K562 (cell line): ENCODE data around the gene GNAI1. TPM values are rescaled to one million over a fixed set of nuclear protein-coding genes. Genes with fewer than 3 reads are reported as not detected.

Source experiments
- ATAC-seq: fragments of 200-7000 bp; cut with Tn5 transposase; 3 replicates; pipeline ENCODE4 v1.9.1; 2020; ENCODE audit warnings: moderate library complexity
- BruUV-seq: library from RNA; stranded (reverse); fragments of 400-500 nt; replicated peaks from 2 replicates; lab custom pipeline; 2021; lab: Mats Ljungman, UMichigan
- CTCF ChIA-PET: fragments of 300-600 bp; formaldehyde crosslinking; extraction: SDS; loops from one replicate; lab custom pipeline; 2021; ENCODE audit warnings: low intra/inter-chr PET ratio; lab: Yijun Ruan, JAX
- POLR2A ChIA-PET: fragments of 300-600, 350-650 bp; sonication (Branson Sonifier 250); formaldehyde crosslinking; extraction: SDS; loops from one replicate; lab custom pipeline; 2021; ENCODE audit warnings: antibody characterized with exemption, inconsistent platforms; lab: Yijun Ruan, JAX
- DNase-seq, 4 experiments: peaks; one replicate each; pipeline versions ENCODE4 v3.0.0 to v3.0.0-alpha.2; 2011 to 2018; ENCODE audit warnings: low spot score in 3 of 4, mixed read lengths in 3 of 4; ENCODE audit errors: extremely low read depth in 1 of 4
- FAIRE-seq: peaks from 2 replicates; lab custom pipeline; 2011; peaks lifted over from hg19 to GRCh38; lab: Jason Lieb, UNC
- H2AFZ ChIP-seq: 2 replicates; pipeline ENCODE4 v1.6.0; 2011; ENCODE audit warnings: low read depth, low read length, control low read depth, inconsistent platforms
- H3K27ac ChIP-seq: fragments of 200-600 bp; 3 replicates; pipeline ENCODE4 v1.8.0; 2011; ENCODE audit warnings: low read depth, mild to moderate bottlenecking, control low read depth, inconsistent platforms, low read length, moderate library complexity, mixed read lengths; ENCODE audit errors: extremely low read depth
- H3K27me3 ChIP-seq, 2 experiments: fragments of 300-600 bp in 1 of 2; 2 replicates in 1 of 2; 3 replicates in 1 of 2; pipeline versions ENCODE4 v1.6.0 to v1.8.0; 2011; ENCODE audit warnings: inconsistent platforms in 2 of 2, low read length in 2 of 2, mild to moderate bottlenecking in 1 of 2, mixed read lengths in 1 of 2, moderate library complexity in 1 of 2; ENCODE audit not compliant: control insufficient read depth in 2 of 2, insufficient read depth in 2 of 2
- H3K36me3 ChIP-seq: fragments of 300-600 bp; 3 replicates; pipeline ENCODE4 v1.8.0; 2011; ENCODE audit warnings: mild to moderate bottlenecking, low read length, inconsistent platforms; ENCODE audit not compliant: control insufficient read depth, insufficient read depth
- H3K4me1 ChIP-seq, 2 experiments: fragments of 200-600 bp in 1 of 2; replicated peaks in 1 of 2; 2 replicates in 1 of 2; 3 replicates in 1 of 2; pipeline versions ENCODE4 v1.5.1 to v1.8.0; 2011; ENCODE audit warnings: inconsistent platforms in 2 of 2, low read length in 2 of 2, mild to moderate bottlenecking in 1 of 2, mixed read lengths in 1 of 2, moderate library complexity in 1 of 2; ENCODE audit not compliant: control insufficient read depth in 2 of 2, insufficient read depth in 2 of 2
- H3K4me2 ChIP-seq: 2 replicates; pipeline ENCODE4 v1.6.1; 2011; ENCODE audit warnings: low read length, control low read depth, inconsistent platforms, mixed read lengths; ENCODE audit not compliant: insufficient read depth
- H3K4me3 ChIP-seq: fragments of 200-600 bp; sonication (generic), shearing (Covaris generic); 2 replicates; pipeline ENCODE4 v1.5.1; 2016; ENCODE audit warnings: control low read depth, inconsistent platforms
- H3K79me2 ChIP-seq: fragments of 200-600 bp; 3 replicates; pipeline ENCODE4 v1.8.0; 2011; ENCODE audit warnings: low read length, inconsistent platforms; ENCODE audit not compliant: control insufficient read depth, insufficient read depth
- H3K9ac ChIP-seq, 2 experiments: 2 replicates each; pipeline versions ENCODE4 v1.6.0 to v1.6.1; 2011; ENCODE audit warnings: low read depth in 2 of 2, low read length in 2 of 2, control low read depth in 1 of 2, inconsistent platforms in 1 of 2, mild to moderate bottlenecking in 1 of 2, mixed read lengths in 1 of 2; ENCODE audit not compliant: insufficient read depth in 1 of 2
- H3K9me1 ChIP-seq: one replicate; pipeline ENCODE4 v1.6.0; 2011; ENCODE audit warnings: inconsistent platforms, mild to moderate bottlenecking, low read length, moderate library complexity; ENCODE audit not compliant: control insufficient read depth, insufficient read depth
- H3K9me3 ChIP-seq: replicated peaks from 2 replicates; pipeline ENCODE4 v1.5.1; 2011; ENCODE audit warnings: low read depth, low read length, inconsistent platforms; ENCODE audit not compliant: control insufficient read depth, insufficient read depth
- H4K20me1 ChIP-seq: replicated peaks from 2 replicates; pipeline ENCODE4 v1.6.1; 2011; ENCODE audit warnings: low read length, inconsistent platforms, mixed read lengths; ENCODE audit not compliant: control insufficient read depth, insufficient read depth
- CREB3 ChIP-seq: fragments of 450-650 bp; conservative IDR thresholded peaks from 2 replicates; pipeline ENCODE4 v1.6.1; 2016; ENCODE audit warnings: missing genetic modification characterization, low read depth, mild to moderate bottlenecking, missing compliant biosample characterization, moderate library complexity
- E2F1 ChIP-seq: sonication (generic); formaldehyde crosslinking; IDR thresholded peaks from 2 replicates; pipeline ENCODE4 v1.8.1; 2023; ENCODE audit warnings: mild to moderate bottlenecking, missing genetic modification reagents, moderate library complexity
- ELK1 ChIP-seq: sonication (generic); formaldehyde crosslinking; IDR thresholded peaks from 2 replicates; pipeline ENCODE4 v1.8.1; 2022; ENCODE audit warnings: missing genetic modification reagents
- ERF ChIP-seq: fragments of 450-650 bp; formaldehyde crosslinking; IDR thresholded peaks from 2 replicates; pipeline ENCODE4 v1.4.0; 2020; ENCODE audit warnings: mild to moderate bottlenecking, mixed read lengths
- FOXP4 ChIP-seq: sonication (generic); formaldehyde crosslinking; IDR thresholded peaks from 2 replicates; pipeline ENCODE4 v1.8.0; 2022; ENCODE audit warnings: mild to moderate bottlenecking, missing genetic modification reagents, borderline replicate concordance
- MIER1 ChIP-seq: fragments of 450-650 bp; IDR thresholded peaks from 2 replicates; pipeline ENCODE4 v1.6.1; 2016; ENCODE audit warnings: antibody characterized with exemption, mild to moderate bottlenecking, low read depth
- RBM34 ChIP-seq: fragments of 200-400 bp; formaldehyde crosslinking; IDR thresholded peaks from 2 replicates; pipeline ENCODE4 v1.6.1; 2018; ENCODE audit warnings: low read length, borderline replicate concordance; ENCODE audit not compliant: insufficient read depth
- RNF2 ChIP-seq: sonication (generic); IDR thresholded peaks from 2 replicates; pipeline ENCODE4 v1.6.1; 2016
- STAT5B ChIP-seq: fragments of 250-450 bp; sonication (Bioruptor Pico); IDR thresholded peaks from 2 replicates; pipeline ENCODE4 v1.8.0; 2021; ENCODE audit warnings: mild to moderate bottlenecking, inconsistent platforms
- ZNF121 ChIP-seq: sonication (generic); formaldehyde crosslinking; conservative IDR thresholded peaks from 2 replicates; pipeline ENCODE4 v1.8.0; 2022; ENCODE audit warnings: missing genetic modification reagents
- ZNF644 ChIP-seq: fragments of 200-800 bp; sonication (Bioruptor generic); IDR thresholded peaks from 2 replicates; pipeline ENCODE4 v1.6.1; 2016; ENCODE audit warnings: low read depth, missing genetic modification characterization, missing compliant biosample characterization
- WGBS: fragments of 100-300 bp; shearing (Covaris generic); methylation state at CpG from one replicate; pipeline ENCODE4 v1.1.6; 2016; ENCODE audit warnings: low coverage, mixed read lengths; ENCODE audit not compliant: insufficient coverage; ENCODE audit errors: missing lambda C conversion rate; 5-methylcytosine and 5-hydroxymethylcytosine counted together
- in situ Hi-C: fragments of 300-500 bp; cut with MboI; formaldehyde crosslinking; loops from 4 replicates; pipeline ENCODE4 v1.15.0; 2018; ENCODE audit warnings: inconsistent platforms, mixed read lengths
- intact Hi-C: fragments of 100-400 bp; cut with micrococcal nuclease; formaldehyde crosslinking; loops from 2 replicates; pipeline ENCODE4 v1.14.2; 2022
- polyA plus RNA-seq, 8 experiments: library from polyadenylated mRNA; depleted of rRNA in 4 of 8; stranded (reverse) in 5 of 8; unstranded in 3 of 8; fragments of >200 nt; fragmentation: Nextera tagmentation in 2 of 8; fragmentation: Illumina TruSeq in 1 of 8; extraction: Ambion mirVana in 2 of 8; extraction: Trizol in 1 of 8; gene quantifications; 2 replicates each; pipeline versions ENCODE4 v1.2.1 to v1.2.3, GENCODE V29; 2011 to 2014; ENCODE audit warnings: inconsistent platforms in 1 of 8, missing spikeins in 1 of 8
- total RNA-seq, 7 experiments: library from RNA; depleted of rRNA in 6 of 7; stranded (reverse); fragments of >200 nt in 6 of 7; fragmentation: Illumina TruSeq in 2 of 7; extraction: Trizol in 2 of 7; gene quantifications; 2 replicates each; pipeline versions ENCODE4 v1.2.1 to v1.2.3, GENCODE V29; 2011 to 2021; ENCODE audit warnings: low replicate concordance in 1 of 7

Gene GNAI1
- total and polyA plus RNA-seq, 9 of the 15 experiments (the other 6 are each of a cell fraction or from before 2014, with no cell fraction given) = 0.03 to 0.13 (median 0.08) TPM; not detected in 6

GRCh38 chr7:80185571-80185970 is 50.9 kb downstream of the GNAI1 start:
- H3K4me3 ChIP-seq = no peak overlapping the region
- ChIA-PET CTCF (no interaction called here), POLR2A (no interaction called here)
- 0% methylated on average over 7 of the region's 7 CpGs for WGBS
- intact Hi-C loops (no loop called here), in situ Hi-C loops (no loop called here)
- H3K9ac ChIP-seq = no peak overlapping the region
- no TSS peak for BruUV-seq
- no peak overlapping the region for H3K27ac ChIP-seq
- no peak for DNase-seq
- H3K9me3 ChIP-seq = no peaks in the 10 kb centered on the region
- H3K4me1 ChIP-seq = no peaks in the 10 kb centered on the region
- no peak for ATAC-seq
- no peaks in the 10 kb centered on the region for H3K79me2 ChIP-seq
- H3K27me3 ChIP-seq = no peaks in the 10 kb centered on the region
- H3K4me2 ChIP-seq = no peak overlapping the region
- no peaks in the 10 kb centered on the region for H3K36me3 ChIP-seq
- H2AFZ ChIP-seq = no peak overlapping the region
- no peak for FAIRE-seq
- H3K9me1 ChIP-seq = no peaks in the 10 kb centered on the region
- no peaks in the 10 kb centered on the region for H4K20me1 ChIP-seq
- TF ChIP-seq STAT5B (CRISPR knock-in tag) (no peak), CREB3 (no peak), MIER1 (no peak), E2F1 (CRISPR knock-in tag) (no peak), RBM34 (no peak), ERF (CRISPR knock-in tag) (no peak), ZNF644 (no peak), FOXP4 (CRISPR knock-in tag) (no peak), ELK1 (CRISPR knock-in tag) (no peak), ZNF121 (CRISPR knock-in tag) (no peak), RNF2 (no peak)
